ACC112 (cell line): ENCODE data around the gene PLEKHN1.
"Not testable (repeated sequence)": the region's sequence is repeated elsewhere in the genome, so short reads cannot be mapped to it uniquely, and the experiment has no call there.

Source experiments
- H2AFZ ChIP-seq: fragments of 200-600 bp; sonication (generic); one replicate; pipeline ENCODE4 v1.6.0; 2017; ENCODE audit warnings: antibody characterized with exemption, low read length; ENCODE audit not compliant: unreplicated experiment
- H3K27ac ChIP-seq: fragments of 200-600 bp; sonication (generic); 2 replicates; pipeline ENCODE4 v1.5.1; 2014; ENCODE audit warnings: low read depth, mild to moderate bottlenecking, antibody characterized with exemption, low read length, moderate library complexity
- H3K27me3 ChIP-seq: fragments of 200-600 bp; sonication (generic); 2 replicates; pipeline ENCODE4 v1.6.1; 2014; ENCODE audit warnings: mild to moderate bottlenecking, antibody characterized with exemption, low read length, moderate library complexity, mixed read lengths; ENCODE audit not compliant: insufficient read depth
- H3K36me3 ChIP-seq: fragments of 200-600 bp; sonication (generic); 2 replicates; pipeline ENCODE4 v1.6.1; 2016; ENCODE audit warnings: mild to moderate bottlenecking, antibody characterized with exemption, low read length, moderate library complexity, mixed read lengths; ENCODE audit not compliant: insufficient read depth
- H3K4me1 ChIP-seq: fragments of 200-600 bp; sonication (generic); one replicate; pipeline ENCODE4 v1.6.1; 2016; ENCODE audit warnings: low read length, mixed read lengths; ENCODE audit not compliant: insufficient read depth, unreplicated experiment, control insufficient read depth
- H3K4me3 ChIP-seq: fragments of 200-600 bp; sonication (generic); 2 replicates; pipeline ENCODE4 v1.5.1; 2014; ENCODE audit warnings: mild to moderate bottlenecking, low read depth, low read length
- H3K79me2 ChIP-seq: fragments of 200-600 bp; sonication (generic); one replicate; pipeline ENCODE4 v1.6.0; 2016; ENCODE audit warnings: low read length; ENCODE audit not compliant: control insufficient read depth, unreplicated experiment, insufficient read depth

The PLEKHN1 gene

GRCh38 chr1:943545-944340 lies 22.5 kb upstream of the PLEKHN1 start:
- Histone ChIP-seq H2AFZ (no peak overlapping the region), H3K27me3 (peaks cover 5% of the 10 kb centered on the region; the same call in 1 of the 2 replicates), H3K79me2 (no peaks in the 10 kb centered on the region), H3K4me3 (no peak overlapping the region), H3K27ac (no peak overlapping the region), H3K4me1 (peaks cover 21% of the 10 kb centered on the region), H3K36me3 (peaks cover 3% of the 10 kb centered on the region; the same call in 1 of the 2 replicates)

DNA sequence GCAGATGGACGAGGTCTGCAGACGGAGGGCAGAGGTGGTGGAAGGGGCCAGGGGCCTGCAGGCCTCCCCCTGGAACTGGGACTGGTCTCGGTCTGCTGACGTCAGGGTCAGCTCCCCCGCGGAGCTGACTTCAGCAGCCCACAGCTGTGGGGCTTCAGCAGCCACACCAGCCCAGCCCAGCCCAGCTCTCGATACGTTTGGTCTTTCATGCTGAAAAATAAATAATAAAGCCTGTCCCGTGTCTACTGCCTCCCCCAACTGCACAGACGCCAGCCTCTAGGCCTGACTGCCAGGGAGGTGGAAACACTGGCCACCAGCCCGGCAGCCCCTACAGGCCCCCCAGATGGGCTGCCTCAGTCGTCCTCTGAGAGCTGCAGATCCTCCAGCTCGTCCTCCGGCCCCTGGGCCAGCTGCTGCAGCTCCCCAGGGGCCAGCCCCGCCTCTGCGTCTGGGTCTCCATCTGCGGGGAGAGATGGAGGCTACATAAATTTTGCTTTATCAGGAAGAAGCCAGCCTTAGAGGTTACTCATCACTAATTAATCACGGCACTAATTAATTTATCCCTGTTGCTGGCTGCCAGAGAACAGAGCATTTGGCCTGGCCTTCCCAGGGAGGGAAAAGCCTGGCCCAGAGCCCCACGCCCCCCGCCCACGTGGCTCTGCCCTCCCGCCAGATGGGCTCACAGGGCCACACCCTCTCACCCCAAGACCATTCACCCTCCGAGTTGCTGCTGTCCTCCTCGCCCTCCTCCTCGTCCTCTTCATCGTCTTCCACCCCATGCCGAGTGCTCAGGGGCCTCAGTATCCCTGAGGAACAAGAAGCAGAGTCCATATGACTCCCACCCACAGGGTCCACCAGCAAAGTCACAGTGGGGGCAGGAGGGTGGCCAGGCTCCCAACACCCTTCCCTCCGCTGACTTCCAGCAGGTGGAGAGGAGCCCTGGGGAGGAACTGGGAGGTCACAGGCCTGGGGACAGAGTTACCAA lies 21.6 kb upstream of the PLEKHN1 start:
- Histone ChIP-seq H3K27ac (no peak overlapping the region), H2AFZ (no peak overlapping the region), H3K36me3 (peaks cover 3% of the 10 kb centered on the region; the same call in 1 of the 2 replicates), H3K4me3 (no peak overlapping the region), H3K79me2 (no peaks in the 10 kb centered on the region), H3K27me3 (peaks cover 5% of the 10 kb centered on the region; the same call in 1 of the 2 replicates), H3K4me1 (peaks cover 13% of the 10 kb centered on the region)

- no peak overlapping the region for H2AFZ ChIP-seq
- no peak overlapping the region for H3K4me3 ChIP-seq
- peaks cover 6% of the 10 kb centered on the region for H3K4me1 ChIP-seq
- H3K36me3 ChIP-seq: peaks cover 8% of the 10 kb centered on the region; the same call in 1 of the 2 replicates
- peaks cover 5% of the 10 kb centered on the region; the same call in 1 of the 2 replicates for H3K27me3 ChIP-seq
- H3K79me2 ChIP-seq: no peaks in the 10 kb centered on the region
- H3K27ac ChIP-seq: no peak overlapping the region
These were observed 20.4 kb upstream of the PLEKHN1 start for GRCh38 chr1:945688-946556.

DNA sequence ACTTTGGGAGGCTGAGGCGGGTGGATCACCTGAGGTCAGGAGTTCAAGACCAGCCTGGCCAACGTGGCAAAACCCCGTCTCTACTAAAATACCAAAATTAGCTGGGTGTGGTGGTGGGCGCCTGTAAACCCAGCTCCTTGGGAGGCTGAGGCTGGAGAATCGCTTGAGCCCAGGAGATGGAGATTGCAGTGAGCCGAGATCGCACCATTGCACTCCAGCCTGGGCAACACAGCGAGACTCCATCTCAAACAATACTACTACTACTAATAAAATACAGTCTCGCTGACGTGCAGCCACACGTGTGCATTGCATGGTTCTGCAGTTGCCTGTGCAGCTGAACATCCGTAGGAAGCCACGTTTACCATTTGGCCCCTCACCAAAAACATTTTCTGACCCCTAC lies 19.5 kb upstream of the PLEKHN1 start:
- not testable (repeated sequence) for H3K4me1 ChIP-seq, H3K36me3 ChIP-seq, H3K4me3 ChIP-seq, H3K79me2 ChIP-seq, H3K27me3 ChIP-seq, H2AFZ ChIP-seq, H3K27ac ChIP-seq

DNA sequence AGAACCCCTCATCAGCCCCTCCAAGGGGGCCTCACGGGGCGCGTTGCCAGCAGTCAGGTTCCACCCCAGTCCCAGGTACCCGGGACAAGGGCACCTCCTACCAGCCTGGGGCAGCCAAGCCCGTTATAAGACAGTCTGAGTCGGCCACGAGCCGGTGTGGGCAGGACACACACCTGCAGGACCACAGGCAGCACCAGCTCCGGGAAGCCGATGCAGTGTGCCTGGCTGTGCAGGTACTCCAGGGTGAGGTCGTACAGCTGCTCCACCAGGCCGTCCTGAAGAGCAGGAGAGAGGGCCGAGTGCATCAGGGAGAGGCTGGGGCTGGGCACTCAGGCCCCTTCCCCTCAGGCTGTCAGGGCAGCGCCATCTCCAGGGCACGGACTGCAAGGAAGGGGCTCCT lies 18.3 kb upstream of the PLEKHN1 start:
- no peak overlapping the region for H3K4me3 ChIP-seq
- no peaks in the 10 kb centered on the region for H3K4me1 ChIP-seq
- no peaks in the 10 kb centered on the region for H3K27me3 ChIP-seq
- H3K36me3 ChIP-seq: peaks cover 8% of the 10 kb centered on the region; the same call in 1 of the 2 replicates
- no peaks in the 10 kb centered on the region for H3K79me2 ChIP-seq
- H2AFZ ChIP-seq: no peak overlapping the region
- no peak overlapping the region for H3K27ac ChIP-seq

- no peak overlapping the region for H3K27ac ChIP-seq
- no peaks in the 10 kb centered on the region for H3K27me3 ChIP-seq
- H3K4me3 ChIP-seq: no peak overlapping the region
- H3K79me2 ChIP-seq: no peaks in the 10 kb centered on the region
- peaks cover 8% of the 10 kb centered on the region; the same call in 1 of the 2 replicates for H3K36me3 ChIP-seq
- no peaks in the 10 kb centered on the region for H3K4me1 ChIP-seq
- no peak overlapping the region for H2AFZ ChIP-seq
These were observed 16.0 kb upstream of the PLEKHN1 start for GRCh38 chr1:950268-950667.

DNA sequence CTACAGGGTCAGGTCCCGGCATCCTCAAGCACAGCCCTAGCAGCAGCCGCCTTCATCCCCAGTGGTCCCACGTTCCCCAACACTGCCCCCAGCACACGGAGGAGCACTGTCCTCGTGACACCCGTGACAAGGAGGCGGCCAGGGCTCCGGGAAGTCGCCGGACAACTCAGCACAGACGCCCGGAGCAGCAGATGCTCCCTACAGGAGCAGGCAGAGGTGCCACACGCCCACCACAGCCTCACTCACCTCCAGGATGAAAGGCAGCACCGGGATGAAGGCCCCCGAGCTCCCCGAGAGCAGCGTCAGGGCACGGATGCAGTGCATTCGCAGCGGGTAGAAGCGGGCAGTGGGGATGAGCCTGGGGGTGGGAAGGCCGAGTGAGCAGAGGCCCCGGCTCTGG lies 15.4 kb upstream of the PLEKHN1 start:
- H3K27ac ChIP-seq: no peak overlapping the region
- H3K79me2 ChIP-seq: no peaks in the 10 kb centered on the region
- no peak overlapping the region for H2AFZ ChIP-seq
- H3K27me3 ChIP-seq: no peaks in the 10 kb centered on the region
- no peaks in the 10 kb centered on the region for H3K4me1 ChIP-seq
- peaks cover 8% of the 10 kb centered on the region; the same call in 1 of the 2 replicates for H3K36me3 ChIP-seq
- no peak overlapping the region for H3K4me3 ChIP-seq

GRCh38 chr1:951364-951763 lies 14.9 kb upstream of the PLEKHN1 start:
- Histone ChIP-seq H3K4me1 (no peaks in the 10 kb centered on the region), H3K36me3 (peaks cover 8% of the 10 kb centered on the region; the same call in 1 of the 2 replicates), H3K27ac (no peak overlapping the region), H2AFZ (no peak overlapping the region), H3K27me3 (no peaks in the 10 kb centered on the region), H3K79me2 (no peaks in the 10 kb centered on the region), H3K4me3 (no peak overlapping the region)

DNA sequence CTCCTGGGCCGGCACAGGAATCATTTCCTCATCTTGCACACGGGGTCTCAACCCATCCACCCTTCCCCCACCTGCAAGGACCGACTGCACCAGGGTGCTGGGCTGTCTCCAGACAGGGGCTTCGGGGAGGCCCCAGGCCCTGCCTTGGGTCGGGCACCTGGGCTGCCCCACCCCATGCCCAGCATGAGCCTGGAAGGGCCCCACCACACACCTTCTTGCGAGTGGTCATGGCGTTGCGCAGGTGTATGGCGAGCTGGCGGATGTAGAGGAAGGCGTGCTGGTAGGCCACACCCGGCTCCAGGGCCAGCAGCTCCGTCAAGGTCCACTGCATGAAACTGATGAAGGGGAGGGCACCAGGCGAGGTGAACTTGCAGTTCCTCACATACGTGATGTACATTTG lies 14.1 kb upstream of the PLEKHN1 start:
- no peak overlapping the region for H2AFZ ChIP-seq
- H3K4me3 ChIP-seq: no peak overlapping the region
- no peak overlapping the region for H3K27ac ChIP-seq
- no peaks in the 10 kb centered on the region for H3K27me3 ChIP-seq
- no peaks in the 10 kb centered on the region for H3K4me1 ChIP-seq
- H3K36me3 ChIP-seq: peaks cover 5% of the 10 kb centered on the region; the same call in 1 of the 2 replicates
- peaks cover 7% of the 10 kb centered on the region for H3K79me2 ChIP-seq

DNA sequence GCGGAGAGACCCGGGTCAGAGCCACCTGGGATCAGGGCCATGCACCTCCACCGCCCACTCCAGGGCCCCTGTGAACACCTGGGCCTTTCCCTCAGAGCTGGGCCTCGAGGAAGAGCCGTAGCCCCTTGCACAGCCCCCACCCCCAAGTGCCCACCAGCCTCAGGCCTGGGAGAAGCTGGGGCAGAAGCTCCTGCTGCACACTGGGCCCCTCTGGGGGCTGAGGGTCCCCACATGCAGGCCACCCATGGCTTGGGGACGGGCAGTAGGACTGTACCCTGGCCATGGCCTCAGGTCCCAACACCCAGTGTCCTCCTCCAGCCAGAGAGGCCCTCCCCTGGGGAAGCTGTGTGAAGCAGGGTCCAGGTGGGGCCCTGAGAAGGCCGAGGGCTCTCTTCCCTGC lies 13.7 kb upstream of the PLEKHN1 start:
- no peak overlapping the region for H3K4me3 ChIP-seq
- no peaks in the 10 kb centered on the region for H3K27me3 ChIP-seq
- no peak overlapping the region for H3K27ac ChIP-seq
- peaks cover 4% of the 10 kb centered on the region; the same call in 1 of the 2 replicates for H3K36me3 ChIP-seq
- H3K4me1 ChIP-seq: peaks cover under 1% of the 10 kb centered on the region
- peaks cover 12% of the 10 kb centered on the region for H3K79me2 ChIP-seq
- no peak overlapping the region for H2AFZ ChIP-seq
